ENCODE results near the gene FAHD1.

FAHD1 gene

DNA sequence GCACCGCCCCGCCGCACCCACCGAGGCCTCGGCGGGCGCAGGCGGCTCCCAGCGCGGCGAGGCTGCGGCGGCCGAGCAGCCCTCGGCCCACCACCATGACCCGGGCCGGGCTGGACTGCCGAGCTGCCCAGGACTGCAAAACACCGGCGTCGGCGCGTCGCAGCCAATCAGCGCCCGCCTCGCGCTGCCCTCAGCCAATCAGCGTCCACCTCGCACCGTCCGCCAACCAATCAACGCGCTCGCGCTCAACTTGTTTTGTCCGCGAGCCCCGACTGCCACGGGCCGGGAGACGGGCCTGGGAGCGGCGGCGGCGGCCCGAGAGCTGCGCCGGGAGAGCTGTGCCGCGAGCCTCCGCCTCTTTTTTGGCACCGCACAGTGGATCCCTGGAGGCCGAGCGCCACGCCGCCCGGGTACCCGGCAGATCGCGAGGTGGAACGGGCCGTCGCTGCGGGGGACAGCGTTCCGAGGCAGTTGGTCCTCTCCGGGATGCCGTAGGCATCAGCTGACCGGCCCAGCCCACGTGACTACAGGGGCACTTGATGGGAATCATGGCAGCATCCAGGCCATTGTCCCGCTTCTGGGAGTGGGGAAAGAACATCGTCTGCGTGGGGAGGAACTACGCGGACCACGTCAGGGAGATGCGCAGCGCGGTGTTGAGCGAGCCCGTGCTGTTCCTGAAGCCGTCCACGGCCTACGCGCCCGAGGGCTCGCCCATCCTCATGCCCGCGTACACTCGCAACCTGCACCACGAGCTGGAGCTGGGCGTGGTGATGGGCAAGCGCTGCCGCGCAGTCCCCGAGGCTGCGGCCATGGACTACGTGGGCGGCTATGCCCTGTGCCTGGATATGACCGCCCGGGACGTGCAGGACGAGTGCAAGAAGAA, at the start of gene FAHD1, which contains the start of gene HAGH:
TSS of gene FAHD1 (plus strand) at position 516 of the 883 bp plus-strand sequence. CDS start at position 549, 33 bp downstream.
TSS of gene HAGH (minus strand) at position 135 of the 883 bp plus-strand sequence. CDS start at position 97, 38 bp downstream.
- peak; percentile 95 for DNase-seq

DNA sequence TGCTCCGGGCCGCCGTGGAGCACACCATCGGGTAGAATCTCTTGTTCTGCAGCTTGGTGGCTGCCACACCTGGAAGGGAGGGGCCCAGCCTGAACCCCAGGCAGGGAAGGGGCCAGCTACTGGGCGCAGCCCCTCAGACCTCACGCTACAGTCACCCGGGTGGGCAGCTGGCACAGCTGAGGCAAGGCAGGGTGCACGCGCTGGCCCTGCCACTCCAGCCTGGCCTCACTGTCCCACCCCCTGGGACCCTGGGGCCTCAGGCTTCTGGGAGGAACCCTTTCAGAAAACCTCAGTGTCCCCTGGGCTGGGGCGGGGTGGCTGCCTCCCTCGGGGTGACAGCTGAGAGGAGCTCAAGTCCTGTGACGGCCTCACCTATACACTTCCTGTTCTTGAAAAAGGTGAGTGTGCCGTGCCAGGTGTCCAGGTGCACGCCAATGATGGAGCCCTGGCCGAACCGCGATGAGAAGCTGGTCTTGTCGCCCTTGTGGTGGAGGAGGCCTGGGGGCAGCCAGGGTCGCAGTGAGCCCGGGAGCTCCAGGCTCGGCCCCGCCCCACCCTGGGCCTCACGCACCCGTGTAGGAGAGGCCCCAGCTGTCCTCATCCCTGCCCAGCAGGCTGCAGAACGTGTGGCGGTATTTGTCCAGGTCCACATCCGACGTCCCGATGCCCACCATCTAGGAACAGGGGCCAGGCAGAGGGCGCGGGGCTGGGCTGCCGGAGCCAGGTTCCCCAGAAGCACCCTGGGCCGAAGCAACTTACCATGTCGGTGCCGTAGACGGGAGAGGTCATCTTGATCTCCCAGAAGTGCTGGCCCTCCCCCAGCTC, 49.4 kb upstream of the FAHD1 start:
- DNase-seq = no peak

DNA sequence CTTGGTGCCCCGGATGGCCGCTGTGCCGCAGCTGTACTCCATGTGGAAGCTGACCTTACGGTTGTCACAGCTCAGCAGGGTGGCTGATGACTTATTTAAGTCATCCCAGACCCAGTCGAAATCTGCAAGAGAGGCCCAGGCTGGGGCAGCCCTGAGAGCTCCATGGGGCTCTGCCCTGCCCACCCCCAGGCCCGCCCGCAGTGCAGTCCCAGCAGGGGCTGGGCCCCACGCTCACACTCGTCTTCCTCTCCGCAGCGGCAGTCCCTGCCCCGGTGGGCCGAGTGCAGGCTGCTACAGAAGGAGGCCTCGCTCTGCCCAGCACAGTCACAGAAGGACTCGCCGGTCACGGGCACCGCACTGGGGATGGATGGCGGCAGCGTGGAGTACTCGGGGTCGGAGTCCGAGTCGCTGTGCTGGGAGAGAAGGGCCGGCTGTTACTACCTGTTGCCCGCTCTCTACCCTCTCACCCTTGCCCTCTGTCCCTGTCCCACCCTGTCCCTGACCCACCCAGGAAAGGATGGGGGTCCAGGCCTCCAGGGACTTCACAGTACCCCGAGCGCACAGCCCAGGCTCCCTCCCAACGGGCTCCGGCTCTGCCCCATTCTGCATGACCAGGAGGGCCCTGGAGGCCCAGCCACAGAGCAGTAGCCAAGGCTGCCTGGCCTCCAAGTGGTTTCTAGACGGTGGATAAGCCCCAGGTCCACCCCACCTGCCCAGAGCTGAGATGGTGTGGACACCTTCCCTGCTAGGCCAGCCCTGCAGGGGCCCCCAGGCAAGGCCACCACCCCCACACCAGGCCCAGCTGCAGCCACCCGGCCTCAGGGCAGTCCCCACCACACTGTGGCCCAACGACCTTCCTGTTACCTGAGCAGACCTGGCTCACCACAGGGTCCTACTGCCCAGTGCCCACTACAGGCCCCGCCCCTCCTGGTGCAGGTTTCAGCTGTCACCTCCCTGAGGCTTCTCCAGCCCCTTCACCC, 48.5 kb upstream of the FAHD1 start:
- DNase-seq = no peak

DNA sequence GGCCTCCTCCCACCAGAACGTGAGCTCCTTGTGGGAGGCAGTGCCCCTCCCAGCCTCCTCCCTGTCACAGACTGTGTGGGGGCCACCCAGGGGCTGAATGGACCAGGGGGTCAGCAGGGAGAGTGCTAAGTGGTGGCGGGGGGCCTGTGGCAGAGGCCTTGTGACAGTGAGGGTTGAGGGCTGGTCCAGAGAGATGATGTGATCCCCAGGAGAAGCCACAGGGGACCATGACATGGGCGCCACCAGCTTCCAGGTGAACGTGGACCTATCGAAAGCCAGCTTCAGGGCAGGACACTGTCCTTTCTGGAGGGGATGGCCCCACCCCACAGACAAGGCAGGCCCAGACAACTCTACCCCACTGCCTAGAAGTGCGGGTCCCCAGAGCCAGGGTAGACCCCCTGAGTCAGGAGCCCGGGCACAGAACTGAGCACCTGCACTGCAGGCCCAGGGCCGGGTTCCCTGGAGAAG, 47.7 kb upstream of the FAHD1 start:
- no peak for DNase-seq

DNA sequence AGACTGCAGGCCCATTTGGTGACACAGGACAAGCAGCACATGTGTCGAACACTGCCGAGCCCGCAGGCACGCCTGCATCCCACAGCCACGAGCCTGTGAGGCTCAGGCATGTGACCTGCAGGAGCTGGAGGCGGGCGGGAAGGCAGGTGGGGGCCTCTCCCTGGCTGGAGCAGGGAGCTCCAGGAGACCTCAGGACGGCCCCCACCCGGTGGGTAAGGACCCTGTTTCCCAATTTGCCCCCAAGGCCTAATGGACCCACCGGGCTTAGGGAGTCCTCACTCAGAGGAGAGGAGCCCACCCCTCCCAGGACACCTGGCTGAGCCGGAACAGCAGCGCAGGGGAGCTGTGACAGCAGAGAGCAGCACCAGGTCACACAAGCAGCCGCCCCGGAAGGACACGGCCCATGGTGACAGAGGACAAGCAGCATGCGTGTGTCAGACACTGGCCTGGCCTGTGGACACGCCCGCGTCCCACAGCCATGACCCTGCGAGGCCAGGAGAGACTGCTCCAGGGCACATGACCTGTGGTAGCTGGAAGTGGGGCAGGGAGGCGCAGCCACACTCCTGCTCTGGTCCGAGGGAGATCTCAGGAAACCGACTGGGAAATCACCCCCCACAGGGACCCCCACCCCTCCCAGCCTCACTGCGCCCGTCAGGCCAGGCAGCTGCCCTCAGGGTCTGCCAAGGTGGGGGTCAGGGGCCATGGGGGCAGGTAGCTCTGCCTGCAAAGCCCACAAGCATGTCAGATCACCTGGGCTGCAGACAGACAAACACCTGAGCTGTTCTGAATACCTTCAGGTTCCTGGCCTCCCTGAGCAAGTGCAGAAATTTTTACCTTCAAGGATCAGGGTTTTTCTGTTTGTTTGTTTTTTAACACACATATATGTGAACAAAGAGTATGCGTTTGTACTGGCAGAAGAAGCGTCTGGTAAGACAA, 47.0 kb upstream of the FAHD1 start:
- no peak for DNase-seq

DNA sequence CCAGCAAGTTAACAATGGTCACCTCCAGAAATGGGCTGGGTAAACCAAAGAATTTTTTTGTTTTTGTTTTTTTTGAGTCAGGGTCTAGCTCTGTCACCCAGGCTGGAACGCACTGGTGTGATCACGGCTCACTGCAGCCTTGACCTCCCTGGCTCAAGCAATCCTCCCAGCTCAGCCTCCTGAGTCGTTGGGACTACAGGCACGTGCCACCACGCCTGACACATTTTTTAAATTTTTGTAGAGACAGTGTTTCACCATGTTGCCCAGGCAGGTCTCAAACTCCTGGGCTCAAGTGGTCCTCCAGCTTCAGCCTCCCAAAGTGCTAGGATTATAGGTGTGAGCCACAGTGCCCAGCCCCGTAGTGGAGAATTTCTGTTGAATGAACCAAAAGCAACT, 46.3 kb upstream of the FAHD1 start:
- DNase-seq = no peak

DNA sequence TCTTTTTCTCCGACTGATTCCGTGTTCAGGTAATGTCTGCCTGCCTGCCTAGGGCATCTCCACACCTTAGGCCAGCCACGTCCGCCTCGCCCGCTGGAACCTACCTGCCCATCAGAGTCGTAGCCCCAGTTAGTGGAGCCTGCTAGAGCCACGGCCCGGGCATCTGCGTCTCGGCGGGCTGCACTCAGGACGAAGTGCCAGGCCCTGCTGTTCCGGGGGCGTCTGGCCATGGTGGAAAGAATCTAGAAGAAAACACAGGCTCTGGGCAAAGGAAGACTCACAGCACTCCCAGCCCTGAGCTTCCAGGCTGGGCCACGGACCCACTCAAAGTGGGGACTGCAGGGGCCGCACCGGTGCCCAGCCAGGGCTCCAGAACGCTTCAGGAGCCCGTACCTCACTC, 45.8 kb upstream of the FAHD1 start:
- no peak for DNase-seq

DNA sequence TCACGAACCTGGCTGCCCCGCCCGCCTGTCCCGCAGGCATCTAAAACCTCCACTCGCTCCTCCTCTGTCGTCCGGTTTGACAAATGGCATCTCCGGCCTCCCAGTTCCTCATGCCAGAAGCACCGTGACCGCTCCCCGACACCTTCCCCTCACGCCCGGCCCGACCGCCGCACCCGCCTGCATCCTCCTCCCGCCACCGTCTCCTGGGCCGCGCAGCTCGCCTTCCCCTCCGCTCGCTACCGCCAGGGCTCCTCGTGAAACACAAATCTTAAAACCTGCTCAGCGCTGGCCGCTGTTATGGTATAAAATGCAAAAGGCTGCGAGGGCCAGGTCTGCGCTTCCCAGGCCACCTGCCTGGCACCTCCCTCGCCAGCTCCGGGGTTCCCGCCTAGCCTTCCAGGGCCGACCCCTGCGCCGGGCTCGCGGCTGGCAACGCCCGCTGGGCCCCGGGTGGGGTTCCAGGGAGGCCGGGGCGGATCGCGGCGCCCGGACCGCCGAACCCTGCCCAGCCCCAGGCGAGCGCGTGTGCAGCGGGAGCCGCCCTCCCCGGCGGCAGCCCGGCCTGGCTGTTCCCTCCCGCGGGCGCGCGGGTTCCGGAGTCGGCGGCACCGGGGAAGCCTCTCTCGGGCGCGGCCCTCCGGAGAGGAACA, 45.1 kb upstream of the FAHD1 start:
- DNase-seq = no peak

DNA sequence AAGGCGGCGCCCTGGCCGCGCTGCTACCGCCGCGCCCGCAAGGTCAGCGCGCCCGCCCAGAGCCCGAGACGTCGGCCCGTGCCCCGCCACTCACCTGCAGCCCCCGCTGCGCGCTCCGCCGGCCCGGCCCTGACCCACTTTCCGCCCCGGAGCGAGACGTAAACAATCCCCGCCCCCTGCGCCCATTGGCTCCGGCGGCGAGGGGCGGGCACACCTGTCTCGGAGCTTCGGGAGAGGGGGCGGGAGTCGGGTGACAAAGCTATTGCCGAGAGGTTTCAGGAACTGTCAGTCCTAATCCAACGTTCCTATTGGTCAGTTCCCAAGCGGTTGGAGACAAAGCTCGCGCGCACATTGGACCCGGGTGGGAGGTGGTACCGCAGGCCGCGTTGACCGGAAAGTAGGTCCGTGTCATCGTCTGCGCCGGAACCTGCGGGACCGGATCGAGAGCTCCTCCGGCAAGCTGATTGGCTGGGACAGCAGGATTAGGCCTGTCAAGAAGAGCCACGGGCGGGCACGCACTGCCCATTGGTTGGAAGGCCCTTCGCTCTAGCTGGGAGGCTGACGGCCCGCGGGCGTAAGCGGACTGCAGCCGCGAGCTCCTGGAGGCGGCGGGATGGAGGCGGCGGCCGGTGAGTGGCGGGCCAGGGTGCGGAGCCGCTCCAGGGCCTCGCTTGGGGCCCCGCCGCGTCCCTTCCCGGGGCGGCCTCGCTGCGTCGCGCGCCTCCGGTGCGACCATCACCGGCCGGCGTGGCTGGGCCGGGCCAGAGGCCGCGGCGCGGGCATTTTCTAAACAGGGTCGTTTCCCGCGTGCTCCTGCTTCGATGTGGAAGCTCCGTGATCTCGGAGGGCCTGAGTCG, 44.4 kb upstream of the FAHD1 start, which contains the start of the genes NUBP2 and SPSB3:
TSS of gene NUBP2 (plus strand) at position 553 of the 857 bp plus-strand sequence. CDS start at position 614, 61 bp downstream.
TSS of gene SPSB3 (minus strand) at position 164 of the 857 bp plus-strand sequence. CDS start 1,088 bp downstream, outside the sequence.
- peak; percentile 100 for DNase-seq

DNA sequence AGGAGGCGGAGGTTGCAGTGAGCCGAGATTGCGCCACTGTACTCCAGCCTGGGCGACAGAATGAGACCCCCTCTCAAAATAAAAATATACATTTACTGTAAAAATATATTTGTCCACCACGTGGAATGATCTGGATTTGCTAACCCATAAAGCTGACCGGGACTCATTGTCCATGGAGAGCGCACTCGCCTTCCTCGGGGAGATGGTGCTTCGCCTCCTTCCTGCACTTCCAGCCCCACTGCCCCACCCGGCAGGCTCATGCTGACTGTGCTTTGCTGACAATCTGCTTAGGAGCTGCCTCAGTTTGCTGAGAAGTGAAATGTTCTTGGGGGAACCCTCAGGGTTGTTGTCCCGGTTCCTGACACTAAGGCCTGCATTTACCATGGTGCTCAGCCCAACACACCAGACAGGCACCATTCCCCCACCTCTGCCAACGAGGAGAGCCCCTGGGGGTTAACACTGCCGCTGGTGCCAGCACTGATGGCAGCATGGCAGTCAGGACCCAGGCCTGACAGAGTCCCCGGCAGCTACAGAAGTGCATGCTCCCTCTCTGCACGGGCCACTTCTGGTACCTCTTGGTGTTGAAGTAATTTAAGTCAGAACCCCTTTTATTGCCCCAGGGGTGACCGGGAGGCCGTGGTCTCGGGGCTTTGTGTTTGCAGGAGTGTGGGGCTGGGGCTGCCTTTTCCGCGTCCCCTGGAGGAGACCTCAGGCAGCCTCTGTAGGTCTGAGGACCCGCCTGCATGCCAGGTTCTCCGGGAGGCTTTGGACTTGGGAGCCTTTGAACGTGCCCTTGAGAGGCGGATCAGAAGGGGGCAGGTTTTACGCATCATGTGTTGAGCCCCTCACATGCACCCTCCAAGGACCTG, 41.8 kb upstream of the FAHD1 start:
- no peak for DNase-seq

DNA sequence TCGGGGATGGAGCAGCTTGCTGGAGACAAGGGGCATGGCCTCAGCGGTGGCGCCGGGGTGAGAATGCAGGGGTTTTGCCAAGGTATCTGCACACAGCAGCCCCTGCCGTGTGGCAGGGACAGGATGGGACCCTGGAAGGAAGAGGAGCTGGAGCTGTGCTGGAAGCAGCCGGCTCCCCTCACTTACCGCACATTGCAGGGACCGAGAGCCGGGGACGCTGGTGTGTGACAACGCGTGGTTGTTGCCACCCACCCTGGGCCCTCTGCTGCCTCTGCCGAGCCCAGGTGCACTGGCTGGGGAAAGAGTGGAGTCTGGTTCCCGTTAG, 41.2 kb upstream of the FAHD1 start:
- DNase-seq = no peak

DNA sequence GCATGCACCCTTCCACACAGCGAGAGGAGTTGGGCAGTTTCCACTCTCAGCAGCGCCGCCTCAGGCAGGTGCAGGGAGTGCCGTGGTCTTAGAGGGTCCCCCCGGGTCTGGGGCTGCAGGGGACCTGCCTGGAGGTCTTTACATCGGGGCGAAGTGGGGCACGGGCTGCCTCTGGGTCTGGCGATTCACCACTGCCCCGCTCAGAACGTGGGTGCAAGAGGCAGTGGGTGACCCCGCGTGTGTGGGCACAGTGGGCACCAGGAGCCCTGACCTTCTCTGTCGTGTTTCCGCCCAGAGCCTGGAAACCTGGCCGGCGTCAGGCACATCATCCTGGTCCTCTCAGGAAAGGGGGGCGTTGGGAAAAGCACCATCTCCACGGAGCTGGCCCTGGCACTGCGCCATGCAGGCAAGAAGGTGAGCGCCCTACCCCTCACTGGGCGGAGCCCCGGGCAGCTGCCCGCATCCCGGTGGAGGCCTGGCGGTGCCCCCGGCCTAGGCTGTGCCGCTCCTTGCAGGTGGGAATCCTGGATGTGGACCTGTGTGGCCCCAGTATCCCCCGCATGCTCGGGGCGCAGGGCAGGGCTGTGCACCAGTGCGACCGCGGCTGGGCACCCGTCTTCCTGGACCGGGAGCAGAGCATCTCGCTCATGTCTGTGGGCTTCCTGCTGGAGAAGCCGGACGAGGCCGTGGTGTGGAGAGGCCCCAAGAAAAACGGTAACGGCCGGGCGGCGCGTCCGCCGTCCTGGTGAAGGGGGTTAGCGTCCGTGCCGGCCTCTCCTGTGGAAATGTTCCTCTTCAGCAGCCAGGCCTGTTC, 40.6 kb upstream of the FAHD1 start:
- no peak for DNase-seq

DNA sequence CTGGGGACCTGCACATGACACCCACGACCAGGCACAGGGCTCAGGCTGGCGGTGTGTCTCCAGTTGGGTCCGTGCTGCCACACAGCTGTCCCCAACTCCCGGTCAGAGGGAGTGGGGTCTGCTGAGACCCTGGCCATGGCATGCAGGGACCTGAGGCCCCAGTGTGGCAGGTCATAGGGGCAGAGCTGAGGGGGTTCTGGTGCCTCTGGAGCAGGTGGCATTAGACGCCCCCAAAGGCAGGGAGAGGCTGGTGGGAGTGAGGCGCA, 40.0 kb upstream of the FAHD1 start:
- no peak for DNase-seq

DNA sequence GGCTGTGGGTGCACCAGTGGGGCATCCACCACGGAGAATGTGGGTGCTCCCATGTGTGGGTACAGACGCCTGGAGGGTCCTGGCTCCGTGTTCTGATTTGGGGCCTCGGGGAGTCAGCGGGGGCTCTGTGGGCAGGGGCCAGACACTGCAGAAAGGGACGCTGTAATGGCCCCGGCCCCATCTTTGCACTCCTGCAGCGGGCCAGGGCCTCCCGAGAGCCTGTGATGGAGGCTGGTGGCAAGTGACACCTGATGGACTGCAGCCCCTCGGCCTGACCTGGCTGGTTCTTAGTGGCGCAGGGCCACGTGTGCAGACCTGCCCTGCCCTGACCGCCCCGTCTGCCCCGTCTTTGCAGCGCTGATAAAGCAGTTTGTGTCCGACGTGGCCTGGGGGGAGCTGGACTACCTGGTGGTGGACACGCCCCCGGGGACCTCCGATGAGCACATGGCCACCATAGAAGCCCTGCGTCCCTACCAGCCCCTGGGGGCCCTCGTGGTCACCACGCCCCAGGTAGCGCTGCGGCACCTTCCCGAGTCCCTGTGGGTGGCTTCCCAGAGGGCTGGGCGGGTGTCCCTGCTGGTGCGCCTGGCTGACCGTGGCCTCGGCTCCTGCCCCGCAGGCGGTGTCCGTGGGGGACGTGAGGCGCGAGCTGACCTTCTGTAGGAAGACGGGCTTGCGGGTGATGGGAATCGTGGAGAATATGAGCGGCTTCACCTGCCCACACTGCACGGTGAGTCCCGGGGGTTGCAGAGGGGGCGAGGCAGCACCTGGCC, 39.5 kb upstream of the FAHD1 start:
- no peak for DNase-seq

DNA sequence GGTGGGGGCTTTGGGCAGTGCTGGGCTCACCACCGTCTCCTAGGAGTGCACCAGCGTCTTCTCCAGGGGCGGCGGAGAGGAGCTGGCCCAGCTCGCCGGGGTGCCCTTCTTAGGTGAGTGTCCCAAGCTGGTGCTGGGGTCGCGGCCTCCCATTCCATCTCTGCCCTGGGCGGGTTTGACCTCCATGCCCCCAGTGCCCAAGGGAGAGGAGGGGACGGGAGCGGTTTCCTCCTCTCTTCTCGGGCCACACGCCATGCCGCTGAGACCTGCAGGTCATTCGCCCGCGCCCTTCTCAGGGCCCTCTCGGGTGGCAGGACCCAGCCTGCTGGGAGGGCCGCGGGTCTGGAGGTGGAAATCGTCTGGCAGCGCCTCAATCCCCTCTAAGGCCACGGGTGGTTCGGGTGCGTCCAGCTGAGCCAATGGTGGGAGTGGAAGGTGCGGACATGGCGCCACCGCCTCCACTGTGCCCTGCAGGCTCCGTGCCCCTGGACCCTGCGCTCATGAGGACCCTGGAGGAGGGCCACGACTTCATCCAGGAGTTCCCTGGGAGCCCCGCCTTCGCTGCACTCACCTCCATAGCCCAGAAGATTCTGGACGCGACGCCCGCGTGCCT, 38.8 kb upstream of the FAHD1 start:
- no peak for DNase-seq

DNA sequence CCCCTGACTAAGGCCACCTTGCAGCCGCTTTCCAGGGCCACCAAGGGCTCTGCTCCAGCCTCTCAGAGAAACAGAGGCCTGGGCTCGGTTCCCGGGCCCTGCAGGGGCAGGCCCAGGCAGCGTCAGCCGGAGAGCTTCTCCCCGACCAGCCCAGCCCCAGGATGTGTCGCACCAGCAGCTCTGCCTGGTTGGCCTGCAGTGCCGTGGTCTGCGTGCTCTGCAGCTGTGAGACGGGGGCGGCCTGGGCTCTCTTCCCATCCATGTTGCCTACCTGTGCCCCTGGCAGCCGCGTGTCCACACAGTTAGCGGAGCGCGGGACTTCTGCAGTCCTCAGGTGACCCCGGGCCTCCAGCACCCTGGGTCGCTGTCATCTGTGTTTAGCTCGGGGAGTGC, 38.3 kb upstream of the FAHD1 start:
- DNase-seq = no peak

DNA sequence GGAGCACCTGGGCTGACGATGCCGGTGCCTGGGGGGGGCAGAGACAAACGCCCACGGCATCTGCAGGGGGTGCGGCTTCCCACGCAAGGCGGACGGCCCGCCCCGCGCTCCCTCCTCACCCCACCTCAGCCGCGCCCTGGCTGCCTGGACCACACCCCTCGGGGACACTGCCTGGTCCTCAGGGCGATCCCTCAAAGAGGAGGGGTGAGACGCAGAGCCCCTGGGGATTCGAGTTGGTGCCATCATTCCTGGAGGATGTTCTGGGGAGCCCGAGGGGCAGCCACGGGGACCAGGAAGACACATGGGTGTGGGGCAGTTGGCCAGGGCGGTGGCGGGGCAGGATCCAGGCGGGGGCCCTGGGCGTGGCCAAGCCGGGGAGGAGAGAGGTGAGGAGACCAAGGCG, 37.4 kb upstream of the FAHD1 start:
- DNase-seq = no peak
